Measurements from ENCODE around the gene GTF3C1.

GTF3C1 gene

GRCh38 chr16:27483624-27484023 is 66.1 kb downstream of the GTF3C1 start:
- DNase-seq (ENCODE audit: low spot score): no peak

- no peak for DNase-seq (ENCODE audit: low spot score)
Measured at GRCh38 chr16:27483088-27483437, 66.7 kb downstream of the GTF3C1 start.

DNA sequence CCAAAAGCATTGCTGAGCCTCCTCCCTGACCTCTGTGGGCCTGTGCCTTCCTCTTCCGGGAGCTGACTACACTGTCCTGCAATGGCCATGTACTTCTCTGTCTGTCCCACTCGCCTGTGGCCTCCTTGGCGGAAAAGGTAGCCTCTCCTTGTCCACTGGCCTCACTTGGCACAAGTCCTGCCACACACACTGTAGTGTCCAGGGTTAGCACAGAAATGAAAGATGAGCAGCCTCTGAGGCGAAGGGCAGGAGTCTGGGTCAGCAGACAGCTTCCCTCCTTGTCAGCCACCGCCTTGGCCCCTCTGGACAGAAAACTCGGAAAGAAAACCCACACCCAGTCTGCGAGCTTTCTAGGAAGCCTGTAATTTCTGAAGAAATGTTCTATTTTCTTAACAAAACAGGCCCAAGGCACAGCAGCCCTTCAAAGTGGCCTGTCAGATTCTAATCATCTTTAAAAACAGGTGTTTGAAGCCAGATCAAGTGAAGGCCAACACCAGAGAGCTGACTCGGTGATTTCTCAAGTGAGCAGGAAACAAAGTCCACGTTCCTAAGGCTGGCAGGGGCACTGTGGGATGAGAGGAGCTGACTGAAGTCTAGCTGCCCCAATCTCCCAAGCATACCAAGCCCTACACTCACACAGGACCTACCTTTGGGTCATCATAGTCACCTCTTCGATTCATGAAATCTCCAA is 67.2 kb downstream of the GTF3C1 start:
- DNase-seq (ENCODE audit: low spot score): no peak

- no peak for DNase-seq (ENCODE audit: low spot score)
Measured at GRCh38 chr16:27481282-27481934, 68.3 kb downstream of the GTF3C1 start.

DNA sequence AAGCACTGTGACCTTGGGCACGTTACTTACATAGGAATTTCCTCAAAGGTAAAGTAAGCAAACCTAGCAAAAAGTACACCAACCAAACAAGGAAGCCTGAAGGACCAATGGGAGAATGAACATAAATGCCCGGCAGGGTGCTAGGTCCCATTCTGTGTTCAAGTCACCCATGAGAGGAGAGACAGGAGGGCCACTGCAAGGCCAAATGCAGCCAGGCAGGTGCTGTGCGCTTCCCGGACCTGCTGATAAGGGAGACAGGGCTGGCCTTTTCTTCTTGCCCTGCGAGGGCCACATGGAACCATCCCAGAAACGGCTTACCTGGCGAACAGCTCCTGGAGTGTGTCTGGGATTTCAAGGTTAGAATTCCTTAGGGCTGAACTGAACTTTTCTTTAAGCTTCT is 69.0 kb downstream of the GTF3C1 start:
- no peak for DNase-seq (ENCODE audit: low spot score)

DNA sequence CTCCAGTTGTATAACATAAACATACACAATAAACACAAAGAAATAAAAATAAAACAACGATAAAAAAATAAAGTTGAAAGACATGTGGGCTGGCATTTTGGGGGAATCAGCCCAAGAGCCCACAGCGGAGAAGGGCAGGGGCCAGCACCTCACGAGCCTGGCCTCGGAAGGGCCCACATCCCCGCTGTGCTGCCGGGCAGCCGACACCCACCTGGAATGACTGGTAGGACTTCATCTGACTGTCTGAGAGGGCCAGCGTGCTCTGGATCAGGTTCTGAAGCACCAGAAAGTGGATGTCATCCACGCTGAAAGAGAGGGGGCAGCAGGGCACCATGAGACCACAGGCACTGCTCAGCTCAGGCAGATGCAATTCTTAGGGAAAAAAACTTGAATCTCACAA is 73.5 kb downstream of the GTF3C1 start:
- no peak for DNase-seq (ENCODE audit: low spot score)

DNA sequence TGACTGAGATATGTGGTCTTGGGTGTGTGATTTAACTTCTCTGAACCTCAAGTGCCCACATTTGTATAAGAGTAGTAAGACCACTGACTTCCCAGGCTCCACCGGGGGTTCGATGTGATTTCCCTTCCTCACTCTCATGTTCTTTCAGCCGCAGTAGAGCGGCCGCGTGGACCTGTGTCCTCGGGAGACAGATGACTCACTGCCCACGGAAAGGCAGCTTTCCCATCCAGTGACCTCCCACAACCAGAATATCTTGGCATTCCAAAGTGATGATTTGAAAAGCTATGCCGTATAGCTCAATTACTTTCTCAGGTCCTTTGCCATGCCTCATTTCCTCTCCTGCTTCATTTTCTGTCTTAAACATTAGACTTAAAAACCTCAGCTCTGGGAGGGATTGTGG is 74.2 kb downstream of the GTF3C1 start:
- DNase-seq (ENCODE audit: low spot score): no peak

- no peak for DNase-seq (ENCODE audit: low spot score)
Measured at GRCh38 chr16:27474921-27475320, 74.8 kb downstream of the GTF3C1 start.

- no peak for DNase-seq (ENCODE audit: low spot score)
Measured at GRCh38 chr16:27474041-27474440, 75.7 kb downstream of the GTF3C1 start.

- DNase-seq (ENCODE audit: low spot score): no peak
Measured at GRCh38 chr16:27473101-27473900, 76.4 kb downstream of the GTF3C1 start.

GRCh38 chr16:27472091-27473020 is 77.4 kb downstream of the GTF3C1 start:
- DNase-seq (ENCODE audit: low spot score): no peak

DNA sequence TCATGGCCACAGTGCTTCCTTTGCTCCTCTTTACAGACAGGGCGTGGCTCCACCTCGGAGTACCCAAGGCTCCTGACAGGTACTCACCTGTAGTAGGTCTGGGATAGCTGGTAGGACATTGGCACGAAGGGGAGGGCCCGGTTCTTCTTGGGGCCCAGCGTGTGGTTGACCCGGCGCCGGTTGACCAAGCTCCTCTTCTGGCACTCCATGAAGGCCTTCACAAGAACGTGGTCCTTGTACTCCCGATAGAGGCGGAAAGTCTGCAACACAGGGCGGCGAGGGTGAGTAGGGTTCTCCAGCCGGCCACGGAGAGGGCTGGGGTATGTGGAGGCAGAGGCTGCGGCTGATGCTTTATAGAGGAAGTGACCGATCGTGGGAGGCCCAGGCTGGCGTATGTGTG is 78.1 kb downstream of the GTF3C1 start:
- DNase-seq (ENCODE audit: low spot score): no peak

DNA sequence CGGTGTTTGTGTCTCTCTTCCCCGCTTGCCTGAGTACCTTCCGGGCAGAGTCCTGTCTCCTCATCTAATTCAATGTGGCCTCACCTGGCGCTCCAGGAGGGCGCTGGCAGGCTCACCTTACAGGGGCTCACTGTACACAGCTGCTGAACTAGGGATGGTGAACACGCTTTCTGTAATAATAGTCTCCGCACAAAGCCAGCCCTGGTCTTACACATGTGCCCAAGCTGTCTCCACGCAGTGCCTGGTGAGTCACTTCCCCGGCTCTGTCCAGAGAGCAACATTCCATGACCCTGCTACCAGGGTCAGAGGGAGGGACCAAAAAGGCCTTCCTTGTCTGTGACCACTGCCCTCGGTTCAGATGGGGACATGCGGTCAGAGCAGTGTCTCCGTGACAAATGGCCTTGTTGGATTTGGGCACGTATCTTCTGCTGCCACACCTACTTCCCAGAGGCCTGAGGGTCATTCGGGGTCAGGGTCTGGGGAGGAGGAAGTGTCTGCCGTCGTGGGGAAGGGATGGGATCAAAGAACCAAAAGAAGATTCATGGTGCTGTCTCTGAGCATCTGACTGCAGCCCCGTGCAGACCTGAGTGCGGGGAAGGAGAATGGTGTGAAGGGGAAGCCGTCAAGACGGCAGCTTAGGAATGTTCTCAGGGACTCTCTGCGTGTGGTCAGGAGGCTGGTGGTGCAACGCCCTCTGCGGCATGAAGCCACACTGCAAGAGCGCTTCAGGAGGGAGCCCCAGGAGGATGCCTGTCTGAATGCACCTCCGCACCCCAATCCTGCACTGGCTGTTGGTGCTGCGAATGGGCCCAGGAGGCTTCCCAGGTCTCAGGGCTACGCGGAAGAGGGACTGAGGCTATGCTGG is 78.9 kb downstream of the GTF3C1 start:
- no peak for DNase-seq (ENCODE audit: low spot score)

GRCh38 chr16:27468941-27469531 is 80.7 kb downstream of the GTF3C1 start:
- no peak for DNase-seq (ENCODE audit: low spot score)

DNA sequence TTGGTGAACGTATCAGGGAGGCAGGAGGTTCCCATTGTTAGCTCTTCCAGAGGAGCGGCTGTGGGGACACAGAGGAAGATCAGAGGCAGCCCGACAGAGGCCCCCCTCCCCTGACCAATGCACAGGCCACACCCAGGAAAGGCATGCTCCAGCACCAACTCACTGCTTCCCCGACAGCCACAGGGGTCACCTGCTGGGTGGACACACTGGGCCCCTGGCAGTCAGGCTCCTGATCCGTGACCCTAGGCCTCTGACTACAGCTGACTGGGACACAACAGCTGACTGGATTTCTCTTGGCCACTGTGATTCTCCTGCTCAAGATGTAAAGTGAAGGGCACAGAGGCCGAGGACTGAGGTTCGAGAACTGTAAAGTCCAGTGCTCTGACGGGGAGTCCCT is 84.2 kb downstream of the GTF3C1 start:
- no peak for DNase-seq (ENCODE audit: low spot score)

- DNase-seq (ENCODE audit: low spot score): no peak
Measured at GRCh38 chr16:27464626-27465482, 84.9 kb downstream of the GTF3C1 start.

DNA sequence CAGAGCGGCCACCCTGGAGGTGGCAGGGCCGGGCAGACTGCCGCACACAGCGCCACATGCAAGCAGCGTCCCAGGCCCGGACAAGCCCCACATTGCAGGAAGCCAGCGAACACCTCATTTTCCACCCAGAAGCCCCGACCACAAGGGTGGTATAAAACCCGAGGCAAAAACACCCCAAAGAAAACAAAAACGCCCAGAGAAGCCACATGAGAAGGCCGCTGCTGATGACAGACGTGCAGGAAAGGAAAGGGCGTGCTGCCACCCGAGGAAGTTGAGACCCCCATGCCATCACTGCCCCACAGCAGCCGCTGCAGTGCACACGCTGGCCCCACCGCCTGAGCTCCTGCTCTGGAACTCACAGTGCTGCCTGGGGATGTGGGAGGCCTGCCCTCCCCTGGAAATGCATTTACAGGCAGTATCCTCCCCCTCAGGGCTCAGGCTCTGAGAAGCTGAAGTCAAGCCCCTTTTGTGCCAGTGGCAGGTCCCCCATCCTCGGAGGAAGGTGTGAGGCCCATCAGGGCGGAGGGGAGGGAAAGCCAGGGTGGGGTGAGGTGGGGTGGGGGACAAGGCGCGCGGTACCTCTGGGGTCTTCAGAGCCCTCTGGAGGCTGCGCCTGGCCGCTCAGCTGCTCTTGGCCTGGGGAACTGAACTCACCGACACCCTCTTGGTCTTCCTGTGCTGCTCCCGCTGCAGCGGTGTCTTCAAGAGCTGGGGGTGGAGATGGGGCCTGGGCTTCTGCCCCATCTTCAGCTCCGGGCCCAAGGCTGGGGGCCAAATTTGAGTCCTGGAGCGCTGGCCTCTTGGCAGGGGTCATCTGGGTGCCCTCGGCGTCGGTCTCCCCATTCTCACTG is 85.7 kb downstream of the GTF3C1 start:
- no peak for DNase-seq (ENCODE audit: low spot score)

DNA sequence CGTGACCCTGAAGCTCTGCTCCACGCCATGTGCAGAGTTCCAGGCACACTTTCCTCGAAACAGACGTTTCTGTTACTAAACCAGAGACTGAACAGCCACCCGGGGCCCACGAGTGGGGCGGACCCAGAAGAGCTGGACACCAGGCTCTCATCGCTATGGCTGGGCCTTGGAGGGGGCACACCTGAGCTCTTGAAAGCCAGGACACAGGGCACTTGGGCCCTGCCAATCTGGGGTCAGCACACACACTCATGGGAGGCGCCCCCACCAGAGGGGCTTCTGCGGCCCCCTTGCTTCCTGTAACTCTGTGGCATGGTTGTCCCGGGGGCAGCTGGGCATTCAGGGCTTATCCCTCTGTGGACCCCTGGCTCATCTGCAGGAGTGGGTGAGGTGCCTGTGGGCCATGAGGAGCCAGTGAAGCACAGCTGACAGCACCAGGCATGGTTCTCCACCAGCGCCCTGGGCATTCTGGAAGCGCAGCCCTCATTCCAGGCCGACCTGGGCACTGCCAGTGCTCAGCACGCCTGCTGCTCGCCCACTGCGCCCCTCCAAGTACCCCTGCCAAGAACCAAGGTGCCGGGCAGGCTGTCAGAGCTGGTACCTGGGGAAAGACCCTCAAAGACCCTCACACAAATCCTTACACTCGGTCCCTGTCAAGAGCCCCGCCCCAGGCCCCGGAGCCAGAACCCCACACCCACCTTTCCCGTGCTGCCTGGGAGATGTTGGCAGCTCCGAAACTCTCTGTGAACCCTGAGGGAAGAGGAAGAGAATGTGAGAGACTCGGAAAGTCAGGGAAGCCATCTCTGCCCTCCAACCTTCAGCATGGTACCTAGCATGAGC is 86.6 kb downstream of the GTF3C1 start:
- DNase-seq (ENCODE audit: low spot score): no peak

Data from HuH-7.5 (cell line).